Caco-2 (cell line): ENCODE measurements around the gene ARHGAP30. TPM values are rescaled to one million over a fixed set of nuclear protein-coding genes. Genes with fewer than 3 reads are reported as not detected.

Experiments used
- BruUV-seq: library from RNA; stranded (reverse); fragments of 400-500 nt; replicated peaks from 2 replicates; lab custom pipeline; 2021; lab: Mats Ljungman, UMichigan
- CTCF ChIA-PET: fragments of 300-600 bp; sonication (Branson Sonifier 250); formaldehyde crosslinking; loops from one replicate; lab custom pipeline; 2022; ENCODE audit warnings: antibody characterized with exemption; lab: Charles Lee
- POLR2A ChIA-PET: fragments of 300-600 bp; sonication (Branson Sonifier 250); formaldehyde crosslinking; loops from one replicate; lab custom pipeline; 2022; ENCODE audit warnings: antibody characterized with exemption; lab: Charles Lee
- DNase-seq, 2 experiments: peaks; one replicate each; pipeline versions ENCODE4 v3.0.0 to v3.0.0-alpha.2; 2020 to 2022
- H3K27me3 ChIP-seq: replicated peaks from 2 replicates; pipeline ENCODE4 v1.6.0; 2011; ENCODE audit warnings: low read length; ENCODE audit not compliant: control insufficient read depth, insufficient read depth
- H3K36me3 ChIP-seq: 2 replicates; pipeline ENCODE4 v1.5.1; 2011; ENCODE audit warnings: low read length; ENCODE audit not compliant: control insufficient read depth, insufficient read depth
- H3K4me1 ChIP-seq: fragments of 250-450 bp; sonication (Bioruptor Pico); 2 replicates; pipeline ENCODE4 v1.5.1; 2020; ENCODE audit warnings: mild to moderate bottlenecking
- H3K4me3 ChIP-seq: 2 replicates; pipeline ENCODE4 v1.5.1; 2011; ENCODE audit warnings: low read depth, mild to moderate bottlenecking, control low read depth, low read length
- H3K9me3 ChIP-seq: fragments of 250-450 bp; sonication (Bioruptor Pico); 2 replicates; pipeline ENCODE4 v1.5.1; 2020; ENCODE audit warnings: mild to moderate bottlenecking, moderate library complexity
- H3K27ac Mint-ChIP-seq: one replicate; pipeline ENCODE4 v1.8.0; 2022; ENCODE audit warnings: mixed read lengths; ENCODE audit not compliant: unreplicated experiment
- H3K27me3 Mint-ChIP-seq: one replicate; pipeline ENCODE4 v1.8.0; 2022; ENCODE audit warnings: mixed read lengths; ENCODE audit not compliant: insufficient read depth, unreplicated experiment
- H3K36me3 Mint-ChIP-seq: one replicate; pipeline ENCODE4 v1.8.0; 2022; ENCODE audit warnings: mild to moderate bottlenecking, mixed read lengths; ENCODE audit not compliant: insufficient read depth, unreplicated experiment
- H3K4me1 Mint-ChIP-seq: one replicate; pipeline ENCODE4 v1.8.0; 2022; ENCODE audit warnings: low read depth, mixed read lengths; ENCODE audit not compliant: unreplicated experiment
- H3K4me3 Mint-ChIP-seq: one replicate; pipeline ENCODE4 v1.8.0; 2022; ENCODE audit warnings: mild to moderate bottlenecking, moderate library complexity, mixed read lengths; ENCODE audit not compliant: unreplicated experiment
- H3K9me3 Mint-ChIP-seq: one replicate; pipeline ENCODE4 v1.8.0; 2022; ENCODE audit warnings: mixed read lengths; ENCODE audit not compliant: unreplicated experiment
- CTCF ChIP-seq, 2 experiments: fragments of 200-600 bp in 1 of 2; IDR thresholded peaks; 1 replicate in 1 of 2; 2 replicates in 1 of 2; pipeline versions ENCODE4 v1.5.1 to v1.8.0; 2011 to 2022; ENCODE audit warnings: antibody characterized with exemption in 1 of 2, control low read depth in 1 of 2, inconsistent platforms in 1 of 2, low read depth in 1 of 2, low read length in 1 of 2, mild to moderate bottlenecking in 1 of 2, moderate library complexity in 1 of 2; ENCODE audit not compliant: insufficient read depth in 1 of 2, severe bottlenecking in 1 of 2, unreplicated experiment in 1 of 2
- intact Hi-C: fragments of 100-400 bp; cut with micrococcal nuclease; formaldehyde crosslinking; loops from one replicate; pipeline ENCODE4 v1.10.0; 2022; ENCODE audit not compliant: unreplicated experiment
- total RNA-seq: library from RNA; stranded (reverse); gene quantifications from 2 replicates; pipeline ENCODE4 v1.2.3, GENCODE V29; 2022

The ARHGAP30 gene
- total RNA-seq, 1 experiment from 2014 or later, result not detected

GRCh38 chr1:161111527-161111926 lies 41.8 kb upstream of the ARHGAP30 start:
- H3K9me3 Mint-ChIP-seq, result no peaks in the 10 kb centered on the region
- no peaks in the 10 kb centered on the region for H3K4me1 Mint-ChIP-seq
- no peak for DNase-seq
- no peak overlapping the region for H3K27ac Mint-ChIP-seq
- no peaks in the 10 kb centered on the region for H3K27me3 ChIP-seq
- intact Hi-C loops, result no loop called here
- POLR2A ChIA-PET, result no interaction called here
- H3K36me3 Mint-ChIP-seq, result peaks cover 22% of the 10 kb centered on the region
- no peaks in the 10 kb centered on the region for H3K27me3 Mint-ChIP-seq
- H3K4me3 ChIP-seq, result no peak overlapping the region
- no TSS peak for BruUV-seq
- H3K4me3 Mint-ChIP-seq, result no peak overlapping the region
- CTCF ChIA-PET, result no interaction called here
- 0 out of 2 replicates have a peak, but pooled peaks cover 1% of the 10 kb centered on the region for H3K36me3 ChIP-seq
- H3K4me1 ChIP-seq, result no peaks in the 10 kb centered on the region; the same call in 1 of the 2 replicates
- no peak for TF ChIP-seq CTCF (IDR thresholded peaks at IDR 0.05; ENCODE audit: insufficient read depth in 1 of 2, low read depth in 1 of 2, low read length in 1 of 2, severe bottlenecking in 1 of 2, unreplicated experiment in 1 of 2)
- H3K9me3 ChIP-seq, result no peaks in the 10 kb centered on the region

GRCh38 chr1:161111117-161111516 lies 41.4 kb upstream of the ARHGAP30 start:
- no peak for DNase-seq
- Histone ChIP-seq H3K4me3 (no peak overlapping the region), H3K9me3 (no peaks in the 10 kb centered on the region), H3K36me3 (0 out of 2 replicates have a peak, but pooled peaks cover 1% of the 10 kb centered on the region), H3K27me3 (no peaks in the 10 kb centered on the region), H3K4me1 (no peaks in the 10 kb centered on the region; the same call in 1 of the 2 replicates)
- ChIA-PET POLR2A (no interaction called here), CTCF (no interaction called here)
- no peak for TF ChIP-seq CTCF (IDR thresholded peaks at IDR 0.05; ENCODE audit: insufficient read depth in 1 of 2, low read depth in 1 of 2, low read length in 1 of 2, severe bottlenecking in 1 of 2, unreplicated experiment in 1 of 2)
- Mint-ChIP-seq H3K27me3 (no peaks in the 10 kb centered on the region), H3K4me3 (no peak overlapping the region), H3K4me1 (no peaks in the 10 kb centered on the region), H3K27ac (no peak overlapping the region), H3K9me3 (no peaks in the 10 kb centered on the region), H3K36me3 (peaks cover 18% of the 10 kb centered on the region)
- BruUV-seq, result no TSS peak
- intact Hi-C loops, result no loop called here

GRCh38 chr1:161106431-161106830 lies 36.7 kb upstream of the ARHGAP30 start:
- Mint-ChIP-seq H3K36me3 (peaks cover 18% of the 10 kb centered on the region), H3K9me3 (no peaks in the 10 kb centered on the region), H3K4me3 (no peak overlapping the region), H3K4me1 (no peaks in the 10 kb centered on the region), H3K27me3 (no peaks in the 10 kb centered on the region), H3K27ac (no peak overlapping the region)
- CTCF ChIA-PET, result no interaction called here
- no peaks in the 10 kb centered on the region for H3K4me1 ChIP-seq
- no peak for DNase-seq
- TF ChIP-seq CTCF (IDR thresholded peaks at IDR 0.05; ENCODE audit: insufficient read depth in 1 of 2, low read depth in 1 of 2, low read length in 1 of 2, severe bottlenecking in 1 of 2, unreplicated experiment in 1 of 2), result no peak
- H3K9me3 ChIP-seq, result no peaks in the 10 kb centered on the region
- BruUV-seq, result no TSS peak
- H3K36me3 ChIP-seq, result no peaks in the 10 kb centered on the region
- no peaks in the 10 kb centered on the region for H3K27me3 ChIP-seq
- intact Hi-C loops, result no loop called here
- no peak overlapping the region for H3K4me3 ChIP-seq
- POLR2A ChIA-PET, result no interaction called here
